K562 (cell line): ENCODE data around the gene PAQR8. TPM values are rescaled to one million over a fixed set of nuclear protein-coding genes. Genes with fewer than 3 reads are reported as not detected.

ENCODE experiments used
- ATAC-seq: fragments of 200-7000 bp; cut with Tn5 transposase; 3 replicates; pipeline ENCODE4 v1.9.1; 2020; ENCODE audit warnings: moderate library complexity
- BruUV-seq: library from RNA; stranded (reverse); fragments of 400-500 nt; replicated peaks from 2 replicates; lab custom pipeline; 2021; lab: Mats Ljungman, UMichigan
- CTCF ChIA-PET: fragments of 300-600 bp; formaldehyde crosslinking; extraction: SDS; loops from one replicate; lab custom pipeline; 2021; ENCODE audit warnings: low intra/inter-chr PET ratio; lab: Yijun Ruan, JAX
- POLR2A ChIA-PET: fragments of 300-600, 350-650 bp; sonication (Branson Sonifier 250); formaldehyde crosslinking; extraction: SDS; loops from one replicate; lab custom pipeline; 2021; ENCODE audit warnings: antibody characterized with exemption, inconsistent platforms; lab: Yijun Ruan, JAX
- DNase-seq, 4 experiments: peaks; one replicate each; pipeline versions ENCODE4 v3.0.0 to v3.0.0-alpha.2; 2011 to 2018; ENCODE audit warnings: low spot score in 3 of 4, mixed read lengths in 3 of 4; ENCODE audit errors: extremely low read depth in 1 of 4
- FAIRE-seq: peaks from 2 replicates; lab custom pipeline; 2011; peaks lifted over from hg19 to GRCh38; lab: Jason Lieb, UNC
- H2AFZ ChIP-seq: 2 replicates; pipeline ENCODE4 v1.6.0; 2011; ENCODE audit warnings: low read depth, low read length, control low read depth, inconsistent platforms
- H3K27ac ChIP-seq: fragments of 200-600 bp; 3 replicates; pipeline ENCODE4 v1.8.0; 2011; ENCODE audit warnings: low read depth, mild to moderate bottlenecking, control low read depth, inconsistent platforms, low read length, moderate library complexity, mixed read lengths; ENCODE audit errors: extremely low read depth
- H3K27me3 ChIP-seq, 2 experiments: fragments of 300-600 bp in 1 of 2; 2 replicates in 1 of 2; 3 replicates in 1 of 2; pipeline versions ENCODE4 v1.6.0 to v1.8.0; 2011; ENCODE audit warnings: inconsistent platforms in 2 of 2, low read length in 2 of 2, mild to moderate bottlenecking in 1 of 2, mixed read lengths in 1 of 2, moderate library complexity in 1 of 2; ENCODE audit not compliant: control insufficient read depth in 2 of 2, insufficient read depth in 2 of 2
- H3K36me3 ChIP-seq: fragments of 300-600 bp; 3 replicates; pipeline ENCODE4 v1.8.0; 2011; ENCODE audit warnings: mild to moderate bottlenecking, low read length, inconsistent platforms; ENCODE audit not compliant: control insufficient read depth, insufficient read depth
- H3K4me1 ChIP-seq, 2 experiments: fragments of 200-600 bp in 1 of 2; replicated peaks in 1 of 2; 2 replicates in 1 of 2; 3 replicates in 1 of 2; pipeline versions ENCODE4 v1.5.1 to v1.8.0; 2011; ENCODE audit warnings: inconsistent platforms in 2 of 2, low read length in 2 of 2, mild to moderate bottlenecking in 1 of 2, mixed read lengths in 1 of 2, moderate library complexity in 1 of 2; ENCODE audit not compliant: control insufficient read depth in 2 of 2, insufficient read depth in 2 of 2
- H3K4me2 ChIP-seq: 2 replicates; pipeline ENCODE4 v1.6.1; 2011; ENCODE audit warnings: low read length, control low read depth, inconsistent platforms, mixed read lengths; ENCODE audit not compliant: insufficient read depth
- H3K4me3 ChIP-seq: fragments of 200-600 bp; sonication (generic), shearing (Covaris generic); 2 replicates; pipeline ENCODE4 v1.5.1; 2016; ENCODE audit warnings: control low read depth, inconsistent platforms
- H3K79me2 ChIP-seq: fragments of 200-600 bp; 3 replicates; pipeline ENCODE4 v1.8.0; 2011; ENCODE audit warnings: low read length, inconsistent platforms; ENCODE audit not compliant: control insufficient read depth, insufficient read depth
- H3K9ac ChIP-seq, 2 experiments: 2 replicates each; pipeline versions ENCODE4 v1.6.0 to v1.6.1; 2011; ENCODE audit warnings: low read depth in 2 of 2, low read length in 2 of 2, control low read depth in 1 of 2, inconsistent platforms in 1 of 2, mild to moderate bottlenecking in 1 of 2, mixed read lengths in 1 of 2; ENCODE audit not compliant: insufficient read depth in 1 of 2
- H3K9me1 ChIP-seq: one replicate; pipeline ENCODE4 v1.6.0; 2011; ENCODE audit warnings: inconsistent platforms, mild to moderate bottlenecking, low read length, moderate library complexity; ENCODE audit not compliant: control insufficient read depth, insufficient read depth
- H3K9me3 ChIP-seq: replicated peaks from 2 replicates; pipeline ENCODE4 v1.5.1; 2011; ENCODE audit warnings: low read depth, low read length, inconsistent platforms; ENCODE audit not compliant: control insufficient read depth, insufficient read depth
- H4K20me1 ChIP-seq: replicated peaks from 2 replicates; pipeline ENCODE4 v1.6.1; 2011; ENCODE audit warnings: low read length, inconsistent platforms, mixed read lengths; ENCODE audit not compliant: control insufficient read depth, insufficient read depth
- ESRRB ChIP-seq: fragments of 250-450 bp; sonication (Bioruptor Pico); IDR thresholded peaks from 2 replicates; pipeline ENCODE4 v1.5.0; 2020; ENCODE audit warnings: mild to moderate bottlenecking, moderate library complexity, borderline replicate concordance
- ZC3H4 ChIP-seq: sonication (generic); formaldehyde crosslinking; IDR thresholded peaks from 2 replicates; pipeline ENCODE4 v1.9.0; 2021; ENCODE audit warnings: missing genetic modification reagents, borderline replicate concordance
- WGBS: fragments of 100-300 bp; shearing (Covaris generic); methylation state at CpG from one replicate; pipeline ENCODE4 v1.1.6; 2016; ENCODE audit warnings: low coverage, mixed read lengths; ENCODE audit not compliant: insufficient coverage; ENCODE audit errors: missing lambda C conversion rate; 5-methylcytosine and 5-hydroxymethylcytosine counted together
- in situ Hi-C: fragments of 300-500 bp; cut with MboI; formaldehyde crosslinking; loops from 4 replicates; pipeline ENCODE4 v1.15.0; 2018; ENCODE audit warnings: inconsistent platforms, mixed read lengths
- intact Hi-C: fragments of 100-400 bp; cut with micrococcal nuclease; formaldehyde crosslinking; loops from 2 replicates; pipeline ENCODE4 v1.14.2; 2022
- polyA plus RNA-seq, 8 experiments: library from polyadenylated mRNA; depleted of rRNA in 4 of 8; stranded (reverse) in 5 of 8; unstranded in 3 of 8; fragments of >200 nt; fragmentation: Nextera tagmentation in 2 of 8; fragmentation: Illumina TruSeq in 1 of 8; extraction: Ambion mirVana in 2 of 8; extraction: Trizol in 1 of 8; gene quantifications; 2 replicates each; pipeline versions ENCODE4 v1.2.1 to v1.2.3, GENCODE V29; 2011 to 2014; ENCODE audit warnings: inconsistent platforms in 1 of 8, missing spikeins in 1 of 8
- total RNA-seq, 7 experiments: library from RNA; depleted of rRNA in 6 of 7; stranded (reverse); fragments of >200 nt in 6 of 7; fragmentation: Illumina TruSeq in 2 of 7; extraction: Trizol in 2 of 7; gene quantifications; 2 replicates each; pipeline versions ENCODE4 v1.2.1 to v1.2.3, GENCODE V29; 2011 to 2021; ENCODE audit warnings: low replicate concordance in 1 of 7
- TF ChIP-seq, protein P1 (sequence below): fragments of 250-450 bp; sonication (Bioruptor Pico); IDR thresholded peaks from 2 replicates; pipeline ENCODE4 v1.8.0; 2022; ENCODE audit warnings: inconsistent platforms

The PAQR8 gene
- total and polyA plus RNA-seq, 9 of the 15 experiments (the other 6 are each of a cell fraction or from before 2014, with no cell fraction given) = 1.4 to 10.2 (median 3.5) TPM

DNA sequence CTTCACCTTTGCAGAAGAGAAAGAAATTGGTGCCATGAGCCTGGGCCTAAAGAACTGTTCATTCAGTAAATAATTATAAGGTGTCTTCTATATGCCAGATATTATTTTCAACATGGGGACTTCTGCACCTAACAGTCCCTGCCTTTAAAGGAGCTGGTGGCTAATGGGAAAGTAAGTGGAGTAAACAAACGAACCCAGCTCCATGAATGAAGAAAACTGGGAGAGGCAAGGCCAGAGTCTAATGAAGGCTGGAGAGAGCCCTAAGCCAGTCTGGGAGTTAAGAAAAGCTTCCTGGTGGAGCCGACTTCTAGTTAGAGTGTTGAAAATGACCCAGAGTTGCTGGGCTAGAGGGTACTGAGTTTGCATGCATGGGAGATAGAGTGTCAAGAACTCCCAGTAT lies 34.0 kb downstream of the PAQR8 start:
- Histone ChIP-seq H3K27me3 (no peaks in the 10 kb centered on the region), H3K79me2 (no peaks in the 10 kb centered on the region), H3K9me1 (no peaks in the 10 kb centered on the region), H4K20me1 (no peaks in the 10 kb centered on the region), H3K4me2 (no peak overlapping the region), H3K27ac (peak overlapping the region; percentile 8; the same call in 1 of the 3 replicates), H3K9ac (no peak overlapping the region), H3K4me3 (no peak overlapping the region), H3K36me3 (no peaks in the 10 kb centered on the region), H3K4me1 (peaks cover 3 to 13% of the 10 kb centered on the region in 2 experiments; a peak in 4 of 5 replicates), H2AFZ (no peak overlapping the region), H3K9me3 (no peaks in the 10 kb centered on the region)
- ATAC-seq = no peak
- POLR2A ChIA-PET = interaction anchor here (0.7 to 0.8 kb wide), 2 partner anchors 8 to 124 kb away, joined by 4 read pairs; no protein-coding TSS in a partner anchor
- DNase-seq = no peak
- FAIRE-seq = no peak
- 23% methylated on average over 2 of the region's 2 CpGs for WGBS
- intact Hi-C loops (no loop called here), in situ Hi-C loops (loop anchor here (5.0 kb wide), 1 partner anchor 234 kb away; no protein-coding TSS in a partner anchor)
- BruUV-seq = no TSS peak
- TF ChIP-seq, protein P1, sequence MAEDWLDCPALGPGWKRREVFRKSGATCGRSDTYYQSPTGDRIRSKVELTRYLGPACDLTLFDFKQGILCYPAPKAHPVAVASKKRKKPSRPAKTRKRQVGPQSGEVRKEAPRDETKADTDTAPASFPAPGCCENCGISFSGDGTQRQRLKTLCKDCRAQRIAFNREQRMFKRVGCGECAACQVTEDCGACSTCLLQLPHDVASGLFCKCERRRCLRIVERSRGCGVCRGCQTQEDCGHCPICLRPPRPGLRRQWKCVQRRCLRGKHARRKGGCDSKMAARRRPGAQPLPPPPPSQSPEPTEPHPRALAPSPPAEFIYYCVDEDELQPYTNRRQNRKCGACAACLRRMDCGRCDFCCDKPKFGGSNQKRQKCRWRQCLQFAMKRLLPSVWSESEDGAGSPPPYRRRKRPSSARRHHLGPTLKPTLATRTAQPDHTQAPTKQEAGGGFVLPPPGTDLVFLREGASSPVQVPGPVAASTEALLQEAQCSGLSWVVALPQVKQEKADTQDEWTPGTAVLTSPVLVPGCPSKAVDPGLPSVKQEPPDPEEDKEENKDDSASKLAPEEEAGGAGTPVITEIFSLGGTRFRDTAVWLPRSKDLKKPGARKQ (CRISPR knock-in tag) = no peak
- TF ChIP-seq ZC3H4 (CRISPR knock-in tag) (no peak), ESRRB (CRISPR knock-in tag) (no peak)
- CTCF ChIA-PET = interaction anchor here (1.1 kb wide), 1 partner anchor 111 kb away, joined by 4 read pairs; the partner anchor contains the start of gene MCM3
